AG20443 (cell line): Measurements from ENCODE around the gene GAGE10.
"Not testable (repeated sequence)": the region's sequence is repeated elsewhere in the genome, so short reads cannot be mapped to it uniquely, and the experiment has no call there.

Experiments used
- DNase-seq: peaks from one replicate; pipeline ENCODE4 v3.0.0; 2012; ENCODE audit warnings: low spot score, mixed read lengths

GAGE10 gene

DNA sequence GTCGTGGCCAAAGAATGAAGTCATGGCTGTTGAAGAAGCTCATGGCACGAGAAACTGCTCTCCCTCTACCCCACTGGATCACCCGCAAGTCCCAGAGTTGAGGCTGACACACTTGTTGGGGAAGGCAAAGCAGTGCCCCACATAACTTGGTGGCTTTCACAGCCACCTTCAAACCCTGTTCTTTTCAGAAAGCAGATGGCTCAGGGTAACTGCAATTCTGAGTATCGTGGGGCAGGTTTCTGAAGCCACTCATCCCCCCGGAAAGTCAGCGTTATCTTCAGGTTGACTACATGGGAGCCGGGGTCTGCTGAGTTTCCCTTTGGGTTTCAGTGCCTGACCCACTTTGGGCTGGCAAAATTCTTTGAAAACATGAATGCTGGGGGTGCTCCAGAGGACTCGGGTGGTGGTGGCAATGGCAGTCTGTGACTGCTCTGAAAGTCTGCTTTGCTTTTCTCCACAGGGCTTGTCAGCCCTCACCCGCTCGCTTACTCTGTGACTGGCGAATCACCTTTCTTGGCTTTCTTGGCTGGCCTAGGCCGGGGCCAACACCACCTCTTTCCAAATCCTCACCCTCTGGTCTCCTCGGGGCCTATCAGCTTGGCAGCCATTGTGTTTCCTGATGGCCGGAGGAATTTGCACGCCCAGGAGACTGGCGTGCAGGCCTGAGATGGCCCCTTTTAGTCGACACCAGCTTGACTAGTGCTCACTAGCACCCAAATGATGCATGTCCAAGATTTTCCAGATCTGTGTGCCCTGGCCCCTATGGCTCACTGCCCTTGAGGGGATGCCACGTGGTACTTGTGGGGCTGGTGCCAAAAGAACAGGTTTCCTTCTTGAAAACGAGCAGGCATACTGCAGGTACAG is 26.5 kb upstream of the GAGE10 start:
- DNase-seq, result no peak

GRCh38 chrX:49277535-49277830 is 26.0 kb upstream of the GAGE10 start:
- DNase-seq, result no peak

- DNase-seq, result no peak
Measured at GRCh38 chrX:49278081-49278480, 25.4 kb upstream of the GAGE10 start.

- peak; percentile 29 for DNase-seq
Measured at GRCh38 chrX:49282647-49283011, 20.8 kb upstream of the GAGE10 start.

GRCh38 chrX:49284212-49284611 is 19.2 kb upstream of the GAGE10 start:
- no peak for DNase-seq

GRCh38 chrX:49286136-49286535 is 17.3 kb upstream of the GAGE10 start:
- DNase-seq, result no peak

DNA sequence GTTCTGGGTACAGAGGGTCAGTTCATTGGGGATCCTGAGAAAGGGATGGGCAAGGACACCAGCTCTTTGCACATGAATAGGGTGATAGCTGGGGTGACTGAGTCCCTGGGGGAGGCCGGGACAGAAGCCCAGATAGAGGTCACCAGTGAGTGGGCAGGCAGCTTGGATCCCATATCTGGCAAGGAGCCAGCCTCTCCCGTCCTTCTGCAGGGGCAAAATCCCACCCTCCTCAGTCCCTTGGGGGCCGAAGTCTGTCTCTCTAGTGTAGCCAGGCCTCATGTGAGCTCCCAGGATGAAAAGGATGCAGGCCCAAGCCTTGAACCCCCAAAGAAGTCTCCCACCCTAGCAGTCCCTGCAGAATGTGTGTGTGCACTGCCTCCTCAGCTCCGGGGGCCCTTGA is 16.9 kb upstream of the GAGE10 start:
- no peak for DNase-seq

- DNase-seq, result no peak
Measured at GRCh38 chrX:49287665-49288064, 15.8 kb upstream of the GAGE10 start.

GRCh38 chrX:49290215-49290614 is 13.2 kb upstream of the GAGE10 start:
- DNase-seq, result no peak

- DNase-seq, result peak; percentile 51
Measured at GRCh38 chrX:49291615-49292337, 11.7 kb upstream of the GAGE10 start.

GRCh38 chrX:49292400-49293362 is 10.8 kb upstream of the GAGE10 start:
- DNase-seq, result no peak

DNA sequence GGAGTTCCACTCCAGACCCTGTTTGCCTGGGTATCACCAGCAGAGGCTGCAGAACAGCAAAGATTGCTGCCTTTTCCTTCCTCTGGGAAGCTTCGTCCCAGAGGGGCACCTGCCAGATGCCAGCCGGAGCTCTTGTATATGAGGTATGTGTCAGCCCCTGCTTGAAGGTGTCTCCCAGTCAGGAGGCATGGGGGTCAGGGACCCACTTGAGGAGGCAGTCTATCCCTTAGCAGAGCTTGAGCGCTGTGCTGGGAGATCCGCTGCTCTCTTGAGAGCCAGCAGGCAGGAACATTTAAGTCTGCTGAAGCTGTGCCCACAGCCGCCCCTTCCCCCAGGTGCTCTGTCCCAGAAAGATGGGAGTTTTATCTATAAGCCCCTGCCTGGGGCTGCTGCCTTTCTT is 4.2 kb upstream of the GAGE10 start:
- not testable (repeated sequence) for DNase-seq

GRCh38 chrX:49300703-49301102 is 2.7 kb upstream of the GAGE10 start:
- DNase-seq, result no peak

DNA sequence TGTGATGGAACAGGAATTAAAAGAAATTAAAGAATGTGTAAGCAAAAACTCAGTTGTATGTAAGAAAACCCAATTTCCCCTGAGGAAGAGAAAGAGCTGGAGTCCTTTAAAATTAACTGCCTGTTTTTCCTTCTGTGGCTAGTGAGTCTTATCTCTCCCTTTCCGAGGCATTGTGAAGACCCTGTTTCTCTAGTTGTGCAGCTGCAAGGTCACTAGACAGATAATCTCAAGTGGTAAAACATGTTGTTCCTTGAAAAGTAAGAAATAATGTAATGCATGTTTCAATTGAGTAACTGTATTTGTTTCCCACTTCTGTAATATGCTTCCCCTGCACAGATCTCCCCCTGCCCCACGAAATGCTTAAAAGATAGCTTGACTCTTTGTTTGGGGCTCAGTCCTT is 4.3 kb downstream of the GAGE10 start:
- not testable (repeated sequence) for DNase-seq

GRCh38 chrX:49308604-49309269 is 5.3 kb downstream of the GAGE10 start:
- peak; percentile 14 for DNase-seq

GRCh38 chrX:49309401-49309981 is 6.0 kb downstream of the GAGE10 start:
- no peak for DNase-seq

- no peak for DNase-seq
Measured at GRCh38 chrX:49310371-49310770, 6.9 kb downstream of the GAGE10 start.

DNA sequence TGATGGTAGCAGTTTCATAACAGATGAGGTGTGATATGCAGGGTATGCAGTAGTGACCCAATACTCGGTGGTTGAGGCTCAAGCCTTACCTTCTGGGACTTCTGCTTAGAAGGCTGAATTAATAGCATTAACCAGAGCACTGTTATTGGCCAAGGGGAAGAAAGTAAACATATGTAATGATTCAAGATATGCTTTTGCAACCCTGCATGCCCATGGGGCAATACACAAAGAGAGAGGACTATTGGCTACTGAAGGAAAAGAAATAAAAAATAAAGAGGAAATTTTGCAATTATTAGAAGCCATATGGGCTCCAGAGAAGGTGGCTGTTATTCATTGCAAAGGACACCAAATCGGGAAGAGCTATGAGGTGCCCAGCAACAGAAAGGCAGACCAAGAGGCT is 8.7 kb downstream of the GAGE10 start:
- DNase-seq, result no peak

GRCh38 chrX:49316085-49316484 is 12.6 kb downstream of the GAGE10 start:
- DNase-seq, result no peak

- DNase-seq, result not testable (repeated sequence)
Measured at GRCh38 chrX:49321737-49322136, 18.3 kb downstream of the GAGE10 start, which contains the start of gene GAGE12J. Gene GAGE12J (plus strand): TSS chrX:49322037. CDS start chrX:49323194, 1,157 bp downstream.

DNA sequence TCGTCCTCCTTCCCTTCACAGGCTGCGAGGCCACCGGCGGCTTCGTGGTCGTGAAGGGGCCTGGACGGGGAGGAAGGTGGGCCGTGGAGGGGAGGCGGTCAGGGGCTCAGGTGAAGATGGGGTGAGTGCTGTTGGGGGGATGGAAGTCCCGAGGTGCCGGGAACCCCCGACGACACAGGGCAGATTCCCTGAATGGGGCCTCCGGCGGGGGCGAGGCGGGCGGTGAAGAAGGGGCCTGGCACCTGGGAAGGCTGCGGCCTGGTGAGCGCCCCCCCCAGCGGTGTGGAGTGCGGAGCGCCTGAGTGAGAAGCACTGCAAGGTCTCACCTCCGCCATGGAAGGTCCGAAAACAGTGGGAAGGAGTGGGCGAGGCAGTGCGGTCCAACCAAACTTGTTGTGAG is 18.8 kb downstream of the GAGE10 start:
- not testable (repeated sequence) for DNase-seq
